ENCODE data around the gene ZSWIM4. TPM values are rescaled to one million over a fixed set of nuclear protein-coding genes. Genes with fewer than 3 reads are reported as not detected.

ZSWIM4 gene
- polyA plus RNA-seq, 2 of the 4 experiments (the other 2 are of a cell fraction), result 1.6 to 3.4 TPM

- peak overlapping the region; percentile 94 for H3K4me2 ChIP-seq
- DNase-seq (ENCODE audit: low read depth in 1 of 2, low spot score in 1 of 2) (no peak), ATAC-seq (no peak), FAIRE-seq (no peak)
- WGBS (ENCODE audit: missing lambda C conversion rate), result 61% methylated on average over 4 of the region's 4 CpGs
- CTCF ChIA-PET, result interaction anchor here (1.0 to 20.6 kb wide), 4 partner anchors 11 to 64 kb away, joined by 3 to 271 read pairs (median 60); no protein-coding TSS in a partner anchor
- H3K4me3 ChIP-seq, result no peak overlapping the region
- H3K4me1 ChIP-seq, result peaks cover 83% of the 10 kb centered on the region
- TF ChIP-seq HOXB13 (CRISPR knock-in tag; IDR thresholded peaks at IDR 0.05; ENCODE audit: low read depth) (0 out of 2 replicates have a peak, but pooled peaks have one; percentile 3), REST (IDR thresholded peaks at IDR 0.05) (no peak)
- H3K9me3 ChIP-seq, result no peaks in the 10 kb centered on the region
- H3K27ac ChIP-seq, result peak overlapping the region; percentile 100
- POLR2A ChIA-PET, result interaction anchor here (0.6 to 2.9 kb wide), 5 partner anchors 9 to 533 kb away, joined by 4 to 33 read pairs (median 7); partner anchors contain the start of gene ADGRE5
Observed at GRCh38 chr19:13848340-13848677, 53.1 kb downstream of the ZSWIM4 start.

- H3K9me3 ChIP-seq, result no peaks in the 10 kb centered on the region
- POLR2A ChIA-PET, result interaction anchor here (1.1 kb wide), 1 partner anchor 9 kb away, joined by 7 read pairs; no protein-coding TSS in a partner anchor
- CTCF ChIA-PET, result interaction anchor here (0.6 to 20.6 kb wide), 3 partner anchors 12 to 225 kb away, joined by 3 to 271 read pairs (median 116); no protein-coding TSS in a partner anchor
- FAIRE-seq (no peak), DNase-seq (ENCODE audit: low read depth in 1 of 2, low spot score in 1 of 2) (peak in 1 of 2 experiments; percentile 74), ATAC-seq (no peak)
- WGBS (ENCODE audit: missing lambda C conversion rate), result 33% methylated on average over 10 of the region's 16 CpGs
- H3K4me2 ChIP-seq, result peak overlapping the region; percentile 94
- no peak overlapping the region for H3K4me3 ChIP-seq
- H3K27ac ChIP-seq, result peak overlapping the region; percentile 100
- H3K4me1 ChIP-seq, result peaks cover 83% of the 10 kb centered on the region
- TF ChIP-seq ZFP36 (IDR thresholded peaks at IDR 0.05; ENCODE audit: borderline replicate concordance, partially characterized antibody) (peak; percentile 96), HOXB13 (CRISPR knock-in tag; IDR thresholded peaks at IDR 0.05; ENCODE audit: low read depth) (peak; percentile 72; the same call in 1 of the 2 replicates), KDM5A (IDR thresholded peaks at IDR 0.05) (no peak), REST (IDR thresholded peaks at IDR 0.05) (no peak), FOSL2 (IDR thresholded peaks at IDR 0.05) (no peak), FOSL2 (CRISPR knock-in tag; IDR thresholded peaks at IDR 0.05) (no peak), RCOR1 (IDR thresholded peaks at IDR 0.05; ENCODE audit: low read depth, low read length) (no peak), FOSB (CRISPR knock-in tag; IDR thresholded peaks at IDR 0.05) (peak; percentile 75; the same call in 1 of the 2 replicates), USF2 (IDR thresholded peaks at IDR 0.05) (peak; percentile 72)
Observed at GRCh38 chr19:13848798-13849676, 53.8 kb downstream of the ZSWIM4 start.

Measured in A549 (cell line).